ENCODE results near the gene CAPN12.

The CAPN12 gene

GRCh38 chr19:38693380-38694223 is 50.7 kb downstream of the CAPN12 start:
- peak in 1 of 2 experiments; percentile 18 for DNase-seq

- no peak for DNase-seq
Observed at GRCh38 chr19:38692458-38693379, 51.6 kb downstream of the CAPN12 start.

GRCh38 chr19:38691938-38692457 is 52.3 kb downstream of the CAPN12 start:
- DNase-seq: no peak

GRCh38 chr19:38690832-38691231 is 53.4 kb downstream of the CAPN12 start:
- DNase-seq: no peak

- DNase-seq: no peak
Observed at GRCh38 chr19:38690146-38690545, 54.1 kb downstream of the CAPN12 start.

GRCh38 chr19:38687837-38688378 is 56.4 kb downstream of the CAPN12 start:
- no peak for DNase-seq

GRCh38 chr19:38686530-38686888 is 57.8 kb downstream of the CAPN12 start:
- peak; percentile 41 to 51 for DNase-seq

- DNase-seq: peak in 1 of 2 experiments; percentile 13
Observed at GRCh38 chr19:38685666-38686529, 58.4 kb downstream of the CAPN12 start.

- DNase-seq: no peak
Observed at GRCh38 chr19:38684862-38685665, 59.2 kb downstream of the CAPN12 start.

- DNase-seq: peak; percentile 37 to 59
Observed at GRCh38 chr19:38684078-38684861, 60.0 kb downstream of the CAPN12 start.

- peak; percentile 57 to 65 for DNase-seq
Observed at GRCh38 chr19:38683393-38684077, 60.7 kb downstream of the CAPN12 start.

- DNase-seq: no peak
Observed at GRCh38 chr19:38682872-38683392, 61.3 kb downstream of the CAPN12 start.

GRCh38 chr19:38682195-38682867 is 61.9 kb downstream of the CAPN12 start:
- no peak for DNase-seq
